Measurements from ENCODE around the gene RHOA.

The RHOA gene

DNA sequence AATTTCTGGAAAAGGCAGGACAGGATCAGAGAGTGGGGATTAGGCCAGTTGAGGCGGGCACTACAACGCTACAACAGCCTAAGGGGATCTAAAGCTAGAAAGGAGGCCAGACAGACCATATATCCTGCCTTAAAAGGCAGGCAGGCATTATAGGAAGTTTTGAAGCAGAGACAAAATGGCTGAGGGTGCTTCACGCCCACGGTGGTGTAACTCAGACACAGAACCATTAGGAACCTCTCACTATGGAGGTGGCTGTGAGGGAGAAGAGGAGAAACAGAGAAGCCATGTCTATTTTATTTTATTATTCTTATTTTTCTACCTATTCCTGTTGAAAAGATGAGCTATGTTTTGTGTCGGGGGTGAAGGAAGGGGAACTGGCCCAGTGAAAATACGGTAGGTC, 69.8 kb downstream of the RHOA start:
- Histone ChIP-seq H3F3A (ENCODE audit: control insufficient read depth, insufficient read depth) (peaks cover 43% of the 10 kb centered on the region), H3K27me3 (ENCODE audit: control insufficient read depth, low read length) (no peaks in the 10 kb centered on the region), H3K79me2 (ENCODE audit: control insufficient read depth, low read length) (peaks cover 38% of the 10 kb centered on the region), H3K9me2 (replicated peaks; ENCODE audit: control insufficient read depth, low read length) (no peaks in the 10 kb centered on the region), H3K36me3 (ENCODE audit: control insufficient read depth, low read length) (peaks cover 11% of the 10 kb centered on the region), H3K27ac (ENCODE audit: low read depth, low read length) (peak overlapping the region; percentile 96), H3K4me1 (ENCODE audit: control insufficient read depth, low read length) (peaks cover 79% of the 10 kb centered on the region), H3K4me2 (ENCODE audit: low read length) (peak overlapping the region; percentile 97), H4K20me1 (ENCODE audit: control insufficient read depth, insufficient read depth, low read depth, low read length) (no peaks in the 10 kb centered on the region), H3K9me3 (ENCODE audit: control insufficient read depth, insufficient read depth, low read length) (no peaks in the 10 kb centered on the region), H3K4me3 (ENCODE audit: low read length) (peak overlapping the region; percentile 23; the same call in 1 of the 2 replicates)
- no peak for TF ChIP-seq EZH2phosphoT487 (IDR thresholded peaks at IDR 0.05; ENCODE audit: borderline replicate concordance, low read length)
- TF ChIP-seq, protein P1, sequence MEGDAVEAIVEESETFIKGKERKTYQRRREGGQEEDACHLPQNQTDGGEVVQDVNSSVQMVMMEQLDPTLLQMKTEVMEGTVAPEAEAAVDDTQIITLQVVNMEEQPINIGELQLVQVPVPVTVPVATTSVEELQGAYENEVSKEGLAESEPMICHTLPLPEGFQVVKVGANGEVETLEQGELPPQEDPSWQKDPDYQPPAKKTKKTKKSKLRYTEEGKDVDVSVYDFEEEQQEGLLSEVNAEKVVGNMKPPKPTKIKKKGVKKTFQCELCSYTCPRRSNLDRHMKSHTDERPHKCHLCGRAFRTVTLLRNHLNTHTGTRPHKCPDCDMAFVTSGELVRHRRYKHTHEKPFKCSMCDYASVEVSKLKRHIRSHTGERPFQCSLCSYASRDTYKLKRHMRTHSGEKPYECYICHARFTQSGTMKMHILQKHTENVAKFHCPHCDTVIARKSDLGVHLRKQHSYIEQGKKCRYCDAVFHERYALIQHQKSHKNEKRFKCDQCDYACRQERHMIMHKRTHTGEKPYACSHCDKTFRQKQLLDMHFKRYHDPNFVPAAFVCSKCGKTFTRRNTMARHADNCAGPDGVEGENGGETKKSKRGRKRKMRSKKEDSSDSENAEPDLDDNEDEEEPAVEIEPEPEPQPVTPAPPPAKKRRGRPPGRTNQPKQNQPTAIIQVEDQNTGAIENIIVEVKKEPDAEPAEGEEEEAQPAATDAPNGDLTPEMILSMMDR (IDR thresholded peaks at IDR 0.05; ENCODE audit: low read depth, low read length, poor library complexity, severe bottlenecking): no peak

DNA sequence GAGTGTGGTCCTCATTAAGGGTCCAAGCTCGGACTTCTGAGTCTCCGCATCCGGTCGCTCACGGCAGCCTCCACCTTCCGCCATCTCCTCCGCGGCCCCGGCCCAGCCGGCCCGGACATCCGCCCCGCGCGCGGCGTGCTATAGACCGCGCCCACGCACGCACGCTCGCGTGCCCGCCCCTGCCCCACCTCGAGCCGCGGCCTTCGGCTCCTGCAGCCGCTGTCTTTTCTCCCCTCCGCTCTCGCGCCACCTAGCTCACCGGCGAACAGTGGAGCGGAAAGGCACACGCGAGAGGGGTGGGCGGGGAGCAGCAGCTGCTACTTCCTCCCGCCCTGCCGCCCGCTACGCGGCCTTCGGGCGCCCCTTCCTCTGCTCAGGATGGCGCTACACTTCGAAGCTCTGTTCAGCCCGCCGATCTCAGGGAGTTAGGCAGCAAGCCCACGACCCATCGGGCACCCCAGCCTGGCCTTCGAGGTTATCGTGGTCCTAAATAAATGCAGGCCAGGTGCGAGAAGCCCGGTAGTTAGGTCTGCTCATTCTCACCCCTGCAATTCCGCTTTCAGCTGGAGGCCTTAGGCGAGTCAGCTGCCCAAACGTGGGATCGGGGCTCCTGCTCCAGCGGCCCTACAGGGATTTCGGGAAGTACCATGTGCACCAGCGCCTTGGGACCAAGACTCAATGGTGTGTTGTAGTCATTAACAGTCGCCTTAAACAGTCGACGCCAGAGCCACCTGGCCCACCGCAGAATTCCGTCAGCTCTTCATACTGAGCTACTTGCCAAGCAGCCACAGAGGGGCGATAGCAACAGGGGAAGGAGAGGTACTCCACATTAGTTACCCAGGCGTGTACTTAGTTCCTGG, 71.6 kb downstream of the RHOA start, which contains the start of gene USP4:
TSS of gene USP4 (minus strand) at position 113 of the 860 bp plus-strand sequence. CDS start at position 84, 29 bp downstream.
- peaks cover 60% of the 10 kb centered on the region for H3K4me1 ChIP-seq (ENCODE audit: control insufficient read depth, low read length)
- peaks cover 34% of the 10 kb centered on the region for H3F3A ChIP-seq (ENCODE audit: control insufficient read depth, insufficient read depth)
- peak within 1 kb of the TSS; percentile 96 for H3K27ac ChIP-seq (ENCODE audit: low read depth, low read length)
- TF ChIP-seq, protein P1 (IDR thresholded peaks at IDR 0.05; ENCODE audit: low read depth, low read length, poor library complexity, severe bottlenecking): peak; percentile 72
- TF ChIP-seq EZH2phosphoT487 (IDR thresholded peaks at IDR 0.05; ENCODE audit: borderline replicate concordance, low read length): no peak
- H3K36me3 ChIP-seq (ENCODE audit: control insufficient read depth, low read length): peaks cover 24% of the 10 kb centered on the region
- H3K4me2 ChIP-seq (ENCODE audit: low read length): peak within 1 kb of the TSS; percentile 97
- no peaks in the 10 kb centered on the region for H3K9me2 ChIP-seq (replicated peaks; ENCODE audit: control insufficient read depth, low read length)
- peaks cover 51% of the 10 kb centered on the region for H3K79me2 ChIP-seq (ENCODE audit: control insufficient read depth, low read length)
- no peaks in the 10 kb centered on the region for H3K9me3 ChIP-seq (ENCODE audit: control insufficient read depth, insufficient read depth, low read length)
- H3K4me3 ChIP-seq (ENCODE audit: low read length): peak within 1 kb of the TSS; percentile 98
- no peaks in the 10 kb centered on the region for H4K20me1 ChIP-seq (ENCODE audit: control insufficient read depth, insufficient read depth, low read depth, low read length)
- H3K27me3 ChIP-seq (ENCODE audit: control insufficient read depth, low read length): no peaks in the 10 kb centered on the region

DNA sequence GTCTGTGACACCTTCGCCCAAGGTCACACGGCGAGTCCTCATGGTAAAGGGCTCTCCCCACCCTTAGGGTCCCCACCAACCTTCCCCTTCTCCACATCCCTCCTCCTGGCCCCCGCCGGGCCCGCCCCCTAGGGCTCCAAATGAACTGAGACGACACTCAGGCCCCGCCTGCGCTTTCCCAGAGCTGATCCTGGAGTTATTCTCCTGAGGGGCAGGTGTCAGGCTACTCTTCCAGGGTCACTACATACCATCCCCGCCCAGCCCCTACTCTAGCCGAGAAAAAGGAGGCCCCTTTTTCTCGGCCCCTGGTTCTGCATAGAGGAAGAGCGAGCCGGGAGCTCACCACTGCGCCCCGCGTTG, 72.2 kb downstream of the RHOA start:
- peak overlapping the region; percentile 96 for H3K27ac ChIP-seq (ENCODE audit: low read depth, low read length)

More for the DNA sequence above, 72.2 kb downstream of the RHOA start:
- H4K20me1 ChIP-seq (ENCODE audit: control insufficient read depth, insufficient read depth, low read depth, low read length): no peaks in the 10 kb centered on the region
- no peaks in the 10 kb centered on the region for H3K27me3 ChIP-seq (ENCODE audit: control insufficient read depth, low read length)
- peaks cover 30% of the 10 kb centered on the region for H3K36me3 ChIP-seq (ENCODE audit: control insufficient read depth, low read length)
- no peak for TF ChIP-seq EZH2phosphoT487 (IDR thresholded peaks at IDR 0.05; ENCODE audit: borderline replicate concordance, low read length)
- TF ChIP-seq, protein P1 (IDR thresholded peaks at IDR 0.05; ENCODE audit: low read depth, low read length, poor library complexity, severe bottlenecking): no peak
- H3K9me2 ChIP-seq (replicated peaks; ENCODE audit: control insufficient read depth, low read length): no peaks in the 10 kb centered on the region
- peaks cover 28% of the 10 kb centered on the region for H3F3A ChIP-seq (ENCODE audit: control insufficient read depth, insufficient read depth)
- H3K4me1 ChIP-seq (ENCODE audit: control insufficient read depth, low read length): peaks cover 54% of the 10 kb centered on the region
- peak overlapping the region; percentile 97 for H3K4me2 ChIP-seq (ENCODE audit: low read length)
- peaks cover 52% of the 10 kb centered on the region for H3K79me2 ChIP-seq (ENCODE audit: control insufficient read depth, low read length)
- H3K9me3 ChIP-seq (ENCODE audit: control insufficient read depth, insufficient read depth, low read length): no peaks in the 10 kb centered on the region
- H3K4me3 ChIP-seq (ENCODE audit: low read length): peak overlapping the region; percentile 98
